ENCODE data around the gene PACSIN2.
"Not testable (repeated sequence)": the region's sequence is repeated elsewhere in the genome, so short reads cannot be mapped to it uniquely, and the experiment has no call there.

The PACSIN2 gene

DNA sequence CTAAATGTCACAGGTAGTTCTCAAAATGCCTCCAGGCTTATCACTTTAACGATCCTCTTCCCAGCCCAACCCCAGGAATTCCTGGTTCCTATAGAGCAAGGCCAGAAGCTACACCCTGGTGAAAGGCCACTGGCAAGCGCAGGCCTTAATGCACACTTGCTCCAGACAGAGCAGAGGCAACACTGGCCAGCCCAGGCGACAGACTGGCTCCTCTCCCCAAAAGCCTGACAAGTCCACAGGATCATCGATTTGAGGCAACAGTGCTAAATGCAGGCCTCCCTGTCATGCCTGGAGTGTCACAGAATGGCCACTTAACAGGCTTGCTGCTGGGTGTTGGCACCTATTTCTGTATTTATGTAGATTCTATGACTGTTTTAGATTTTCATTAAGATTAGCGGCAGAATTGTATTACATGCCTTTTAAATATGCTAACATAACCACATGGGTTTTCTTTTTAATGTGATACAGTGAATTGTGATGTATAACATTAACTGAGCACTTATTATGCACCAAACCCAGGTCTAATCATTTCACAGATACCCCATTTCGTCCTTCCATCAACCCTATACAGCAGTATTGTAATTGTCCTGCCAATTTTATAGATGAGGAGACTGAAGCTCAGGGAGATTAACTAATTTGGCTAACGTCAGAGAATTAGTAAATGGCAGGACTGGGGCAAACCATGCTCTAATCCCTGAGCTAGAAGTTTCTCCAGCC is 38.6 kb downstream of the PACSIN2 start:
- Histone ChIP-seq H3K27ac (ENCODE audit: low read depth, low read length) (no peak overlapping the region), H3K4me1 (ENCODE audit: control insufficient read depth, insufficient read depth, low read length) (peaks cover 22% of the 10 kb centered on the region), H3K9ac (ENCODE audit: low read depth, low read length) (no peak overlapping the region), H3K27me3 (ENCODE audit: control insufficient read depth, insufficient read depth, low read length) (no peaks in the 10 kb centered on the region), H3K36me3 (ENCODE audit: control insufficient read depth, insufficient read depth, low read length) (no peaks in the 10 kb centered on the region), H3K4me3 (ENCODE audit: low read depth, low read length) (no peak overlapping the region), H3K9me3 (ENCODE audit: control insufficient read depth, insufficient read depth, low read length) (no peaks in the 10 kb centered on the region)

DNA sequence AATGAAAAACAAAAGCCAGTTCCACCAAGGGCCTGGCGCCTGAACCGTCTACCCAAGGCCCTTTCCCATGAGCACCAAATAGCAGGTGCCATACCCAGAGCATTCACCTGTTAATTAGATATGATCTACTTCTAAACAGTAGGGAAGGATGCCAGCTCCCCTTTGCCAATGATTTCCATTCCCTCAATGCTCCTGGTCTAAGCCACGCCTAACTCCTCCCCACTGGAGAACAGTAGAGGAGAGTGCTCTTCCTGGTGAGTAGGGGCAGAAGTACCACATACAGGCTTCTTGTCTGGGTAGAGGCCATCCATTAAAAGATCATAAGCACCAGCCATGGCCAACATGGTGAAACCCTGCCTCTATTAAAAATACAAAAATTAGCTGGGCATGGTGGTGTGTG is 40.7 kb downstream of the PACSIN2 start:
- Histone ChIP-seq H3K4me3 (ENCODE audit: low read depth, low read length) (no peak overlapping the region), H3K4me1 (ENCODE audit: control insufficient read depth, insufficient read depth, low read length) (peaks cover 22% of the 10 kb centered on the region), H3K27me3 (ENCODE audit: control insufficient read depth, insufficient read depth, low read length) (no peaks in the 10 kb centered on the region), H3K9ac (ENCODE audit: low read depth, low read length) (no peak overlapping the region), H3K9me3 (ENCODE audit: control insufficient read depth, insufficient read depth, low read length) (no peaks in the 10 kb centered on the region; the same call in 1 of the 2 replicates), H3K27ac (ENCODE audit: low read depth, low read length) (no peak overlapping the region), H3K36me3 (ENCODE audit: control insufficient read depth, insufficient read depth, low read length) (no peaks in the 10 kb centered on the region; the same call in 1 of the 2 replicates)

DNA sequence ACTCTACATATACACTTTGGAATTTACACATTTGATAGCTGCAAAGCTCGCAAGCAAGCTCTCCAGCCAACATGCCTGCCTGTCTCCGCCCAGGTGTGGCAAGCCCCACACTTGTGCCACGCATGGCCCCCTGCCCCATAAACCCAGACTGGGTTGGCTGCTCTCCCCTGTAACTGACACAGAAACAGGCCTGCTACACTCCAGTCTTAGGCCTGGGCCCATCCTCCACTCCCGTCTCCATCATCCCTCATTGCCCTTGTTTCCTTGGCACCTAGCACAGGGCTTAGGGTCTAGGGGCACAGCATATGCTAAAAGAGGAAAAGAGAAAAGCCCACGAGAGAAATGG is 41.4 kb downstream of the PACSIN2 start:
- Histone ChIP-seq H3K4me1 (ENCODE audit: control insufficient read depth, insufficient read depth, low read length) (peaks cover 18% of the 10 kb centered on the region), H3K36me3 (ENCODE audit: control insufficient read depth, insufficient read depth, low read length) (no peaks in the 10 kb centered on the region; the same call in 1 of the 2 replicates), H3K27ac (ENCODE audit: low read depth, low read length) (no peak overlapping the region), H3K27me3 (ENCODE audit: control insufficient read depth, insufficient read depth, low read length) (no peaks in the 10 kb centered on the region), H3K4me3 (ENCODE audit: low read depth, low read length) (no peak overlapping the region), H3K9ac (ENCODE audit: low read depth, low read length) (no peak overlapping the region), H3K9me3 (ENCODE audit: control insufficient read depth, insufficient read depth, low read length) (no peaks in the 10 kb centered on the region; the same call in 1 of the 2 replicates)

DNA sequence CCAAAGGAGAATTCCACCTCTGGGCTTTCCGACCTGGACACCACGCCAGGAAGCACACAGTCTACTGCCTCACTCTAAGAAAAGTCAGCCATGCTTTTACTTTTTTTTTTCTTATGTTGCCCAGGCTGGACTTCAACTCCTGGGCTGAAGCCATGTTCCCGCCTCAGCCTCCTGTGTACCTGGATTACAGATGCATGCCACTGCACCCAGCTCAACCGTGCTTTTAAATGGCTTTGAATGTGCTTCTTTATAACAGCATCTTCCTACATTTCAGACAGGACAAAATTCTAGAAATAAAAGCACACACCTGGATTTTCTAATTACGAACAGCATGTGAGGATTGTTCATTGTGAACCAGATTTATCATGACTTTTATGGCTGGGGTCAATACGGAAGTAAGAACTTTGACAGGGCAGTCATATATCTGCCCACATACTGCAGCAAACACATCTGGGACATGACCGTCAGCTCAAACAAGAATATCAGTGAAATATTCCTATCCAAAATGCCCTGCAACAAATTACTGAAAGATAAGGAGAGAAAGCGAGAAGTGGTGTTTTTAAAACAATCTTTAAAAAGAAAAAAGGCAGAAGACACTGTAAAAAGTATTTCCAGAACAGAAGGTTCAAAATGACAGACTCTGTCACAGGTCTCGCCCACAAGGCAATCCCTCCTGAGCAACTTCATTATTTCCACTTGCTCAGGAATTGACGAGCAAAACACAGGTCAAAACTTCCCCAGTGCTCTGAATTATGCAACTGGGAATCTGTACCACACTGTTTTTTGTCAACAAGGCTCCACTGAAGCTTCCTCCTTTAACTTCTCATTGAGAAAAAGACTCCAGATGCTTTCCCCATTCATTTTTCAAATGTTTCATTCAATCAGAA is 42.1 kb downstream of the PACSIN2 start:
- H3K27me3 ChIP-seq (ENCODE audit: control insufficient read depth, insufficient read depth, low read length), result no peaks in the 10 kb centered on the region
- H3K36me3 ChIP-seq (ENCODE audit: control insufficient read depth, insufficient read depth, low read length), result no peaks in the 10 kb centered on the region; the same call in 1 of the 2 replicates
- no peak overlapping the region for H3K9ac ChIP-seq (ENCODE audit: low read depth, low read length)
- peaks cover 17% of the 10 kb centered on the region for H3K4me1 ChIP-seq (ENCODE audit: control insufficient read depth, insufficient read depth, low read length)
- H3K27ac ChIP-seq (ENCODE audit: low read depth, low read length), result no peak overlapping the region
- H3K4me3 ChIP-seq (ENCODE audit: low read depth, low read length), result no peak overlapping the region
- no peaks in the 10 kb centered on the region; the same call in 1 of the 2 replicates for H3K9me3 ChIP-seq (ENCODE audit: control insufficient read depth, insufficient read depth, low read length)

DNA sequence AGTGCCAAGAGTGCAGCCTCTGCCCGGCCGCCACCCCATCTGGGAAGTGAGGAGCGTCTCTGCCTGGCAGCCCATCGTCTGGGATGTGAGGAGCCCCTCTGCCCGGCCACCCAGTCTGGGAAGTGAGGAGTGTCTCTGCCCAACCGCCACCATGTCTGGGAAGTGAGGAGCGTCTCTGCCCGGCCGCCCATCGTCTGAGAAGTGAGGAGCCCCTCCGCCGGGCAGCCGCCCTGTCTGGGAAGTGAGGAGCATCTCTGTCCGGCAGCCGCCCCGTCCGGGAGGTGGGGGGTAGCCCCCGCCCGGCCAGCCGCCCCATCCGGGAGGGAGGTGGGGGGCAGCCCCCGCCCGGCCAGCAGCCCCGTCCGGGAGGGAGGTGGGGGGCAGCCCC is 43.5 kb downstream of the PACSIN2 start:
- H3K4me3 ChIP-seq (ENCODE audit: low read depth, low read length); H3K27ac ChIP-seq (ENCODE audit: low read depth, low read length); H3K36me3 ChIP-seq (ENCODE audit: control insufficient read depth, insufficient read depth, low read length); H3K27me3 ChIP-seq (ENCODE audit: control insufficient read depth, insufficient read depth, low read length); H3K9ac ChIP-seq (ENCODE audit: low read depth, low read length); H3K9me3 ChIP-seq (ENCODE audit: control insufficient read depth, insufficient read depth, low read length); H3K4me1 ChIP-seq (ENCODE audit: control insufficient read depth, insufficient read depth, low read length): not testable (repeated sequence)

DNA sequence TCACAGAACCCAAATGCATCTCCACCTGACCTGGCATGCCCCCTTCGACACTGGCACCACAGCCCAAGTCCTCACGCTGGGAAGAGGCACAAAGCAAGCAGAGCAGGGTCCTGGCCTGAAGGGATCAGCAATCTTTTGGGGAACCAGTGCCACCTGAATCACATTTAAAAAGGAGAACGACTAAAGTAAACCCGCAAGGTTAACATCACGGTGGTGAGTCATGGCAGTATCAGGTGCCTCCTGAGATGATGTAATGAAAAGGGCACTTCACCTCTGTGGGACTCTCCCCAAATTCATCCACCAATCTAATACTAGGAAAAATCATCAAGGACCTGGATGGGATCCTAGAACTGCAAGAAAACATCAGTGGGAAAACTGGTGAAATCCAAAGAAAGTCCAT is 44.9 kb downstream of the PACSIN2 start:
- no peak overlapping the region for H3K9ac ChIP-seq (ENCODE audit: low read depth, low read length)
- no peaks in the 10 kb centered on the region for H3K27me3 ChIP-seq (ENCODE audit: control insufficient read depth, insufficient read depth, low read length)
- H3K9me3 ChIP-seq (ENCODE audit: control insufficient read depth, insufficient read depth, low read length), result no peaks in the 10 kb centered on the region; the same call in 1 of the 2 replicates
- H3K4me1 ChIP-seq (ENCODE audit: control insufficient read depth, insufficient read depth, low read length), result peaks cover 7% of the 10 kb centered on the region
- H3K27ac ChIP-seq (ENCODE audit: low read depth, low read length), result no peak overlapping the region
- no peaks in the 10 kb centered on the region; the same call in 1 of the 2 replicates for H3K36me3 ChIP-seq (ENCODE audit: control insufficient read depth, insufficient read depth, low read length)
- H3K4me3 ChIP-seq (ENCODE audit: low read depth, low read length), result no peak overlapping the region

DNA sequence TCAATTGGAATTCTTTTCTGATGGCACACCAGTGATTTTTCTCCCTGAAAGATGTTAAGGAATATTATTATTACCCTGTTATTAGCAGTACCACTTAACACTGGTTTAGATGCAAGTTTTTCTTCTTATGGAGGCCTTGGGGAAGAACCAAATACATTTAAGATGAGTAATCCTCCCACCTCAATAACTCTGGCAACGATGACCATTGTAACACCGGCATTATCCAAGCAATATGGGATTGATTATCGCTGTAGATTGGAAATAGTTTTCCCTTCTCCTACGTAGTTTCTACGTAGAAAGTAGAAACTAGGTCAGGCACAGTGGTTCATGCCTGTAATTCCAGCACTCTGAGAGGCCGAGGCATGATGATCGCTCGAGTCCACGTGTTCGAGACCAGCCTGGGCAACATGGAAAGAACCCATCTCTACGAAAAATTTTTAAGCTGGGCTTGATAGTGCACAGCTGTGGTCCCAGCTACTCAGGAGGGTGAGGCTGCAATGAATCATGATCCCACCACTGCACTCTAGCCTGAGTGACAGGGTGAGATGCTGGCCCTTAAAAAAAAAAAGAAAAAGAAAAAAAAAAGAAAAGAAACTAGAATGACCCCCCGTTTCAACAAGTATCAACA is 45.5 kb downstream of the PACSIN2 start:
- Histone ChIP-seq H3K9ac (ENCODE audit: low read depth, low read length) (no peak overlapping the region), H3K36me3 (ENCODE audit: control insufficient read depth, insufficient read depth, low read length) (no peaks in the 10 kb centered on the region; the same call in 1 of the 2 replicates), H3K4me1 (ENCODE audit: control insufficient read depth, insufficient read depth, low read length) (peaks cover 12% of the 10 kb centered on the region), H3K9me3 (ENCODE audit: control insufficient read depth, insufficient read depth, low read length) (no peaks in the 10 kb centered on the region; the same call in 1 of the 2 replicates), H3K27me3 (ENCODE audit: control insufficient read depth, insufficient read depth, low read length) (no peaks in the 10 kb centered on the region), H3K27ac (ENCODE audit: low read depth, low read length) (no peak overlapping the region), H3K4me3 (ENCODE audit: low read depth, low read length) (no peak overlapping the region)

DNA sequence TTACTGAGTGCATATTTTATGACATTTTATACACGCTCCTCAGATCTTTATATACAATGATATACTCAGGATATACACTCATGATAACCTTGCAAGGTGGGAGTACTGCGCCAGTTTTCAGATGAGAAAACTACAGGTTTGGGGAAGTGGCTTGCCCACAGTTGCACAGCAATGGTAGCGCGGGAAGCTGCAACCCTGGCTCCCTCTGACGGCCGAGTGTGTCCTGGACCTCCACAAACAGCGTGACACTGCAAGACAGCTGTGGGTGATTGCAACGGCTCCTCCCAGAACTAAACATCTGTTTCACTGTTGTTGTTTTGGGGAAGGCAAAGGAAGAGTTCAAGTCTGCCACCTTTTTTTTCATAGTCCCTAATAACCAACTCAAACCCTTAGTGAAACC is 47.0 kb downstream of the PACSIN2 start:
- Histone ChIP-seq H3K9me3 (ENCODE audit: control insufficient read depth, insufficient read depth, low read length) (no peaks in the 10 kb centered on the region; the same call in 1 of the 2 replicates), H3K9ac (ENCODE audit: low read depth, low read length) (no peak overlapping the region), H3K4me3 (ENCODE audit: low read depth, low read length) (no peak overlapping the region), H3K27ac (ENCODE audit: low read depth, low read length) (no peak overlapping the region), H3K36me3 (ENCODE audit: control insufficient read depth, insufficient read depth, low read length) (no peaks in the 10 kb centered on the region; the same call in 1 of the 2 replicates), H3K27me3 (ENCODE audit: control insufficient read depth, insufficient read depth, low read length) (no peaks in the 10 kb centered on the region), H3K4me1 (ENCODE audit: control insufficient read depth, insufficient read depth, low read length) (peaks cover 21% of the 10 kb centered on the region)

DNA sequence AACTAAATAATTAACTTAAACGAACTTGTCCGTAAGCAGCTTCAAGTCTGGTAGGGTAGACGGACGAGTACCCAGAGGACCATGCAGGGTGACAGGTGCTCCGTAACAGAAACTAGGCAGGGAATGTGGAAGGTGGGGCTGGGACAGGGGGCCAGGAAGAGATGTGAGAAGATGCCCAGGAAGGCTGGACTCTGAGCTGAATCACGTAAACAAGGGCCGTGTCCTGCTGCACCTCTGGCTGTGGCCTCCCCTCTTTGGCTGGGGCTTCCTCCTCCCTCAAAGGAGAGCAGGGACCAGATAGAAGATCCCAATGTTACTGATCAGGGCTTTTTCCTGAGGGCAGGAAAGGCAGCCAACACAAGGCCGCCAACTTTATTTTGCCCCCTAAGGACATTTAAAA is 47.9 kb downstream of the PACSIN2 start:
- Histone ChIP-seq H3K27me3 (ENCODE audit: control insufficient read depth, insufficient read depth, low read length) (no peaks in the 10 kb centered on the region), H3K36me3 (ENCODE audit: control insufficient read depth, insufficient read depth, low read length) (no peaks in the 10 kb centered on the region; the same call in 1 of the 2 replicates), H3K4me3 (ENCODE audit: low read depth, low read length) (no peak overlapping the region), H3K27ac (ENCODE audit: low read depth, low read length) (no peak overlapping the region), H3K9me3 (ENCODE audit: control insufficient read depth, insufficient read depth, low read length) (no peaks in the 10 kb centered on the region; the same call in 1 of the 2 replicates), H3K9ac (ENCODE audit: low read depth, low read length) (no peak overlapping the region), H3K4me1 (ENCODE audit: control insufficient read depth, insufficient read depth, low read length) (peaks cover 26% of the 10 kb centered on the region)

DNA sequence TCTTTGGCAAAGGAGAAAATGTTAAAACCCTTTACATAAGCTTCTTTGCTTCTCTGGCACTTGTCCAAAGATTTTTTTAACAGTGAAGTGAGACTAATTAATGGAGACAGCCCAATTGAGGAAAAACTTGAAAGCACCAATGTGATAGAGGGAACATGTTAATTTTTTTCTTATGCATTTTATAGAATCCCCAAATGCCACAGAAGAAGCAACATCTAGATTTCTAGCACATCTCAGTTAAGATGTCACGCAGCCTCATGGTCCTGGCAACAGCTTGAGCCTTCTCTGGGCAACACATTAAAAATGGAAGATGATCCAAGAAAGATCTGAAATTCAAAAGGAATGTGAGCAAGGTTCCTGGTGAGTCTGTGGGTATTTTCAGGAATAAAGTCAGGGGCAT is 48.5 kb downstream of the PACSIN2 start:
- H3K4me3 ChIP-seq (ENCODE audit: low read depth, low read length), result no peak overlapping the region
- no peak overlapping the region for H3K27ac ChIP-seq (ENCODE audit: low read depth, low read length)
- no peaks in the 10 kb centered on the region; the same call in 1 of the 2 replicates for H3K9me3 ChIP-seq (ENCODE audit: control insufficient read depth, insufficient read depth, low read length)
- H3K9ac ChIP-seq (ENCODE audit: low read depth, low read length), result no peak overlapping the region
- peaks cover 30% of the 10 kb centered on the region for H3K4me1 ChIP-seq (ENCODE audit: control insufficient read depth, insufficient read depth, low read length)
- H3K36me3 ChIP-seq (ENCODE audit: control insufficient read depth, insufficient read depth, low read length), result no peaks in the 10 kb centered on the region; the same call in 1 of the 2 replicates
- no peaks in the 10 kb centered on the region for H3K27me3 ChIP-seq (ENCODE audit: control insufficient read depth, insufficient read depth, low read length)

All from HUES48 (cell line).